SH-SY5Y (cell line): ENCODE measurements around the gene SLC17A8.

ENCODE experiments used
- GATA2 ChIP-seq: IDR thresholded peaks from 2 replicates; pipeline ENCODE4 v1.6.1; 2011; ENCODE audit warnings: mild to moderate bottlenecking, low read depth, low read length
- GATA3 ChIP-seq: IDR thresholded peaks from 2 replicates; pipeline ENCODE4 v1.6.1; 2011; ENCODE audit warnings: low read depth, mild to moderate bottlenecking, low read length, moderate library complexity

GRCh38 chr12:100450735-100451134 is 93.9 kb downstream of the SLC17A8 start:
- TF ChIP-seq GATA2, result no peak
- no peak for TF ChIP-seq GATA3
